Upper lobe of right lung (tissue), 1 donor: ENCODE results near the gene RPRD1B. TPM values are rescaled to one million over a fixed set of nuclear protein-coding genes. Genes with fewer than 3 reads are reported as not detected.

Source experiments
- ATAC-seq: fragments of 200-7000 bp; cut with Tn5 transposase; one replicate; pipeline ENCODE4 v1.9.1; 2020; ENCODE audit warnings: mild to moderate bottlenecking, moderate library complexity
- DNase-seq: peaks from one replicate; pipeline ENCODE4 v3.0.0-alpha.2; 2020
- H3K27ac ChIP-seq: fragments of 200-600 bp; one replicate; pipeline ENCODE4 v1.8.0; 2022
- H3K27me3 ChIP-seq: fragments of 200-600 bp; one replicate; pipeline ENCODE4 v1.8.0; 2022; ENCODE audit warnings: mild to moderate bottlenecking
- H3K36me3 ChIP-seq: fragments of 200-600 bp; one replicate; pipeline ENCODE4 v1.8.0; 2022
- H3K4me1 ChIP-seq: fragments of 200-600 bp; one replicate; pipeline ENCODE4 v1.8.0; 2022
- H3K4me3 ChIP-seq: fragments of 200-600 bp; one replicate; pipeline ENCODE4 v1.8.0; 2022; ENCODE audit warnings: mild to moderate bottlenecking
- H3K9me3 ChIP-seq: fragments of 200-600 bp; one replicate; pipeline ENCODE4 v1.8.0; 2022
- intact Hi-C: fragments of 100-400 bp; cut with DNase I; formaldehyde crosslinking; loops from one replicate; pipeline ENCODE4 v1.11.0; 2022
- total RNA-seq: library from RNA; stranded (reverse); fragmentation: NEBNext Ultra II Directional; extraction: Animal tissue kit (Norgen Biotek cat#: 25700); gene quantifications from one replicate; pipeline ENCODE4 v1.2.1, GENCODE V29; 2021
- TF ChIP-seq, protein P1 (sequence below): fragments of 200-600 bp; IDR thresholded peaks from one replicate; pipeline ENCODE4 v1.8.0; 2022; ENCODE audit warnings: antibody characterized with exemption
- donor health status: DM: no; HTN: yes; CAD: no; lungs with severe emphysema.

The RPRD1B gene
- total RNA-seq, 1 donor from 2014 or later: 33.1 TPM

DNA sequence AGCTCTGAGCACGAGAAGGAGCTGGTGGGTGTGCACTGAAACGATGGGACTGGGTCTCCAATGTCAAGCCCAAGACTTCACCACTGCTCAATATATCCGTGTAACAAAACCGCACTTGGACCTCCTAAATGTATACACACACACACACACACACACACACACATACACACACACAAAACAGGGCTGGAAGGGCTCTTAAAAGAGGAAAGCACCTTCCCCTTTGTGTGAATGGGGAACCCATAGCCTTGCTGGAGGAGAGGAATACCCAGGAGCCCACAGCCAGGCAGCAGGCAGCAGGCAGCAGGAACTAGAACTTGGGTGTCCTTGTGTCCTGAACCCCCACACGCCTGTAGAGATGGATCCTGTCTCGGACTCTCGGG lies 101.7 kb downstream of the RPRD1B start:
- no peaks in the 10 kb centered on the region for H3K9me3 ChIP-seq
- H3K4me1 ChIP-seq: peaks cover 9% of the 10 kb centered on the region
- no peak for ATAC-seq
- DNase-seq: no peak
- intact Hi-C loops: no loop called here
- H3K36me3 ChIP-seq: peaks cover 72% of the 10 kb centered on the region
- peak overlapping the region; percentile 69 for H3K27ac ChIP-seq
- TF ChIP-seq, protein P1, sequence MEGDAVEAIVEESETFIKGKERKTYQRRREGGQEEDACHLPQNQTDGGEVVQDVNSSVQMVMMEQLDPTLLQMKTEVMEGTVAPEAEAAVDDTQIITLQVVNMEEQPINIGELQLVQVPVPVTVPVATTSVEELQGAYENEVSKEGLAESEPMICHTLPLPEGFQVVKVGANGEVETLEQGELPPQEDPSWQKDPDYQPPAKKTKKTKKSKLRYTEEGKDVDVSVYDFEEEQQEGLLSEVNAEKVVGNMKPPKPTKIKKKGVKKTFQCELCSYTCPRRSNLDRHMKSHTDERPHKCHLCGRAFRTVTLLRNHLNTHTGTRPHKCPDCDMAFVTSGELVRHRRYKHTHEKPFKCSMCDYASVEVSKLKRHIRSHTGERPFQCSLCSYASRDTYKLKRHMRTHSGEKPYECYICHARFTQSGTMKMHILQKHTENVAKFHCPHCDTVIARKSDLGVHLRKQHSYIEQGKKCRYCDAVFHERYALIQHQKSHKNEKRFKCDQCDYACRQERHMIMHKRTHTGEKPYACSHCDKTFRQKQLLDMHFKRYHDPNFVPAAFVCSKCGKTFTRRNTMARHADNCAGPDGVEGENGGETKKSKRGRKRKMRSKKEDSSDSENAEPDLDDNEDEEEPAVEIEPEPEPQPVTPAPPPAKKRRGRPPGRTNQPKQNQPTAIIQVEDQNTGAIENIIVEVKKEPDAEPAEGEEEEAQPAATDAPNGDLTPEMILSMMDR: no peak
- no peaks in the 10 kb centered on the region for H3K27me3 ChIP-seq
- H3K4me3 ChIP-seq: no peak overlapping the region

DNA sequence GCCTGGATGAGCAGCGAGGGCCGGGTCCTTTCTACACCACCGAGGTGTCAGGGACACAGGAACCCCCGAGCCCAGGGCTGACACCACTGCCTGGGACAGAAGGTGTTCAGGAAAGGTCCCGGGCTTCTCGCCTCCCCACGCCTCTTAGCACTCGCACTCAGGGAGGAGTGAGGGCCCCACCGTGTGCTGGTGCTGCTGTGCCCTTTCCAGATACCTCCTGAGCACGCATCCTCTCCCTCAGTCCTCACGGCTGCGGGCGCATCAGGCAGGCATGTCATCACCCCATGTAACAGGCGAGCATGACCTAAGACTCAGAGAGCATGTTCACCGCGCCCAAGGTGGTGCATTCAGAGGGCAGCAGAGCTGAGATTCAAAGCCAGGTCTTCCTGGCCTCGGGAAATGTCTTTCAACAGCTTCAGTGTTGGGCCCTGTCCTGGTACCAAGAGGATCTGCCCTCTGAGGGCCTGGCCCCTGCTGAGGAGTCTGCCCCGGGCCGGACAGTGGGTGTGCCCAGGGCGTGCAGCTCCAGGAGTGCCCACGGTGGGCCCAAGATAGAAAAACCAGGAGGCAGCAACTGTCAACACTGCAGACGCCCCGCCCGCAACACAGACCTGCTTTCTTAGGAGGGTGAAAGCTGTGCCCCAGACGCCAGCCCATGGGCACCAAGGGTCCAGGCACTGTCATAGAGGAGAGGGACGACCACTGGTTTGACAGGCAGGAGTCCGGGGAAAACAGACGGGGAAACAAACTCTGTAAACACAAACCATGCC lies 102.3 kb downstream of the RPRD1B start:
- DNase-seq (peak; percentile 55), ATAC-seq (no peak)
- peaks cover 13% of the 10 kb centered on the region for H3K4me1 ChIP-seq
- intact Hi-C loops: no loop called here
- H3K36me3 ChIP-seq: peaks cover 72% of the 10 kb centered on the region
- no peaks in the 10 kb centered on the region for H3K9me3 ChIP-seq
- H3K27ac ChIP-seq: peak overlapping the region; percentile 58
- no peaks in the 10 kb centered on the region for H3K27me3 ChIP-seq
- no peak overlapping the region for H3K4me3 ChIP-seq
- TF ChIP-seq, protein P1: no peak

DNA sequence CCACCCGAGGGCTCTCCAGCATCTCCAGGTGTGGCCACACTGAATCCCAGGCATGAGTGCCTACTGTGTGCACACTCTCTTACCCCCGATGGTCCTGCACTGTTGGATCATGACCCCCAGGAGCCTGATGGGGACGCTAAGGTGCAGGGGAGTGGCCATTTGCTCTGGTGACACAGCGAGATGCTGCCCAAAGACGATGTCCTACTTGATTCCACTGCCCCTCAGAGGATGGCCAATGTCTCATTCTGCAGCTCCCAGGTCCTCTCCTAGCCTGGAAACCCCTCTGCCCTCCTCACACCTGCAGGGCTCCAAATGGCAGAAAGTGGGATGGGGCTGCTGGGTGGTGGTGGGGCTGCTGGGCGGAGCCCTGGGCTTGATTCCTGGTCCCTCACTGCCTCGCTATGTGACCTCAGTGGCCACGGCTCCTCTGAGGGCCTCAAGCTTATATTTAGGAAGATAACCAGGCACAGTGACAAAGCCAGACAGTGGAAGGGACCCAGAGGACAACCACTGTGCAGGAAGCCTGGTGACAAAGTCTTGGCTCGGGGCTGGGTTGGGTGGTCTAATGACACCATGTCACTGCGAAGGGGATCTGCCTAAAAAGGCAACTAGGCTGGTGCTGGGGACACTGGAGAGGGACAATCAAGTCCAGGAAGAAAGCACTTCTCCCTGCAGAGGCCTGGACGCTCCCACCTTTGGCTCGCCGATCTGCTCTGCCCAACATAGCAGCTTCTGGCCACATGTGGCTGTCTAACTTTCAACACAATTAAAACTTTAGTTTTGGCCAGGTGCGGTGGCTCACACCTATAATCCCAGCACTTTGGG lies 103.1 kb downstream of the RPRD1B start:
- peak; percentile 46 for DNase-seq
- H3K4me1 ChIP-seq: peaks cover 18% of the 10 kb centered on the region
- peaks cover 75% of the 10 kb centered on the region for H3K36me3 ChIP-seq
- intact Hi-C loops: no loop called here
- no peaks in the 10 kb centered on the region for H3K9me3 ChIP-seq
- TF ChIP-seq, protein P1: no peak
- ATAC-seq: no peak
- no peak overlapping the region for H3K4me3 ChIP-seq
- H3K27ac ChIP-seq: peak overlapping the region; percentile 58
- no peaks in the 10 kb centered on the region for H3K27me3 ChIP-seq

DNA sequence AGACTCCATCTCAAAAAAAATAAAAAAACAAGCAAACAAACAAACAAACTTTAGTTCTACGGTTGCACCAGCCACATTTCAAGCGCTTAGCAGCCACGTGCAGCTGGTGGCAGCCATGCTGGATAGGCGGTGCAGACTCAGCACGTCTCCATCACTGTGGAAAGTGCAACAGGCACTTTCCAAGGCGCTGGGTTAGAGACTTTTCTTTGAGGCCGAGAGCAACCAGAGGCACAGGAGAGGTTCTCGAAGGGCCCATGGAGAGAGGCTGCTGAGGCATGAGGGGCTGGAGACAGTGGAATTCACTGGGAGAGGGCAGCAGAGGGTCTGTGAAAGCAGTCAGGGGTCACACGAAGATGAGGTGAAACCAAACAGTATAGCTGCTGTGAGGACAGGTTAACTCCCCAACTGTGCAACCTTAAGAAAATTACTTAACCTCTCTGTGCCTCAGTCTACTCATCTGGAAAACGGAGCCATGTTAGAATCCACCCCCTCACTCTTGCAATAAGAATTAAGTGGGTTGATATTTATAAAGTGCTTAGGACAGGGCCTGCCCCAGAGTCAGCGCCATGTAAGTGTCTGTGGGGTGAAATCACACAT lies 104.0 kb downstream of the RPRD1B start:
- H3K36me3 ChIP-seq: peaks cover 75% of the 10 kb centered on the region
- H3K27ac ChIP-seq: no peak overlapping the region

GRCh38 chr20:38138086-38138778 lies 104.7 kb downstream of the RPRD1B start:
- H3K4me1 ChIP-seq: peaks cover 25% of the 10 kb centered on the region
- no peak overlapping the region for H3K27ac ChIP-seq
- DNase-seq (peak; percentile 54), ATAC-seq (no peak)
- TF ChIP-seq, protein P1: no peak
- peaks cover 73% of the 10 kb centered on the region for H3K36me3 ChIP-seq
- H3K4me3 ChIP-seq: no peak overlapping the region
- no peaks in the 10 kb centered on the region for H3K9me3 ChIP-seq
- H3K27me3 ChIP-seq: no peaks in the 10 kb centered on the region
- intact Hi-C loops: no loop called here

More for the DNA sequence above, 104.0 kb downstream of the RPRD1B start:
- TF ChIP-seq, protein P1: no peak
- Histone ChIP-seq H3K4me3 (no peak overlapping the region), H3K27me3 (no peaks in the 10 kb centered on the region), H3K4me1 (peaks cover 18% of the 10 kb centered on the region), H3K9me3 (no peaks in the 10 kb centered on the region)
- intact Hi-C loops: no loop called here
- no peak for ATAC-seq
- DNase-seq: peak; percentile 45
